Ovary (tissue), 9 donors: ENCODE results near the gene NVL. TPM values are rescaled to one million over a fixed set of nuclear protein-coding genes. Genes with fewer than 3 reads are reported as not detected.

ENCODE experiments used
- DNase-seq, 5 donors: peaks; one replicate each; pipeline ENCODE4 v3.0.0-alpha.2; 2019 to 2020
- H3K27ac ChIP-seq, 2 donors: fragments of 200-600 bp; one replicate each; pipeline versions ENCODE4 v1.5.1 to v1.8.0; 2019 to 2022
- H3K27me3 ChIP-seq: fragments of 200-600 bp; one replicate; pipeline ENCODE4 v1.8.0; 2022
- H3K36me3 ChIP-seq: fragments of 200-600 bp; sonication (generic); one replicate; pipeline ENCODE4 v1.5.1; 2019
- H3K4me1 ChIP-seq: one replicate; pipeline ENCODE4 v1.8.1; 2013; ENCODE audit warnings: mild to moderate bottlenecking, moderate library complexity; ENCODE audit not compliant: insufficient read depth
- H3K4me3 ChIP-seq: fragments of 200-600 bp; sonication (generic); one replicate; pipeline ENCODE4 v1.5.1; 2017
- H3K9me3 ChIP-seq, 2 donors: fragments of 200-600 bp in 1 of 2; sonication (generic) in 1 of 2; one replicate each; pipeline versions ENCODE4 v1.5.1 to v1.8.1; 2013 to 2019; ENCODE audit warnings: mild to moderate bottlenecking in 1 of 2, moderate library complexity in 1 of 2
- CTCF ChIP-seq, 3 donors: fragments of 450-650 bp in 2 of 3; fragments of 200-600 bp in 1 of 3; IDR thresholded peaks; one replicate each; pipeline versions ENCODE4 v1.5.1 to v1.8.0; 2016 to 2022; ENCODE audit warnings: antibody characterized with exemption in 3 of 3, mild to moderate bottlenecking in 1 of 3
- EP300 ChIP-seq: sonication (generic); formaldehyde crosslinking; IDR thresholded peaks from one replicate; pipeline ENCODE4 v1.6.1; 2017; ENCODE audit warnings: antibody characterized with exemption
- POLR2A ChIP-seq: fragments of 450-650 bp; IDR thresholded peaks from one replicate; pipeline ENCODE4 v1.6.1; 2017; ENCODE audit warnings: antibody characterized with exemption, mild to moderate bottlenecking, moderate library complexity
- WGBS, 3 donors: extraction: QIAGEN DNeasy Blood & Tissue Kit in 1 of 3; methylation state at CpG; one replicate each; pipeline versions ENCODE4 v1.1.5 to v1.1.7; 2013 to 2017; 5-methylcytosine and 5-hydroxymethylcytosine counted together
- intact Hi-C, 4 donors: fragments of 100-400 bp; cut with DNase I; formaldehyde crosslinking; loops; one replicate each; pipeline versions ENCODE4 v1.11.0 to v1.15.1; 2022 to 2023
- polyA plus RNA-seq, 2 donors: library from polyadenylated mRNA; stranded (reverse); fragments of 200-250 nt in 1 of 2; fragments of 350-450 nt in 1 of 2; fragmentation: Illumina TruSeq in 1 of 2; extraction: RNeasy Lipid Tissue Mini Kit (QIAGEN cat#74804) in 1 of 2; gene quantifications; one replicate each; pipeline ENCODE4 v1.2.3, GENCODE V29; 2013 to 2014
- total RNA-seq, 7 donors: library from RNA; depleted of rRNA in 2 of 7; stranded (reverse); fragments of >200 nt in 2 of 7; fragmentation: NEBNext Ultra II Directional in 3 of 7; extraction: Animal tissue kit (Norgen Biotek cat#: 25700) in 3 of 7; gene quantifications; one replicate each; pipeline versions ENCODE4 v1.1.0 to v1.2.4, GENCODE V29; 2016 to 2023
- donor health status: DM: no; HTN: no; CAD: no; lungs with moderate emphysema.
- donor health status: DM: no; HTN: no; CAD: no.
- donor health status: Bipolar disorder and iron deficiency.
- donor health status: DM: yes; HTN: yes; CAD: no.
- donor health status: DM: no; HTN: no; CAD: no.
- donor health status: DM: yes; HTN: yes; CAD: no.

Gene NVL
- total and polyA plus RNA-seq, 9 donors: 15.4 to 31.9 (median 23.4) TPM

DNA sequence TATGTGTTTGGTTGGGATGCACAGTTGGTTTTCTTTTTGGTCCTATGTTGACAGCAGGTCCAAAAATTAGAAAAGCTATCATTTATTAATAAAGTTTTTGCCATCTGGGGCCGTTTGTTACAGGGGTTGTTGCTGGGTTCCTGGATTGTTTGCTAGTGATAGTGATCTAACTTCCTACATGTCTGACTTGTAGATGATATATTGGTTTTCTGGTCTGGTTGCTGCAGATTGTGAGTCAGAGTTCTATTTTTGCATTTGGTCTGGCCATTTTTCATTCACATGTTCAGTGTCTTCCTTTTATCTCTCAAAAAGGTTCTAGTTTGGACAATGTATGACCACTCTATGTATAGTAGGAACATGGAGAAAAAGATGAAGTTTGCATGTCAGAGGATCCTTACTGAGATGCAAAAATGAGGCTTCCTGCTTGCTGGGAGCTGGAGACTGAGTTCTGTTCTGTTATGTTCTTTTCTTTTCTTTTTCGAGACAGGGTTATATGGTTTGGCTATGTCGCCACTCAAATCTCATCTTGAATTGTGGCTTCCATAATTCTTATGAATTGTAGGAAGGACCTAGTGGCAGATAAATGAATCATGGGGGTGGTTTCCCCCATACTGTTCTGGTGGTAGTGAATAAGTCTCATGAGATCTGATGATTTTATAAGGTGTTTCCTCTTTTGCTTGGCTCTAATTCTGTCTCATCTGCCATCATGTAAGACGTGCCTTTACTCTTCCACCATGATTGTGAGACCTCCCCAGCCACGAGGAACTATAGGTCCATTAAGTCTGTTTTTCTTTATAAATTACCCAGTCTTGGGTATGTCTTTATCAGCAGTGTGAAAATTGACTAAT, 4.2 kb upstream of the NVL start:
- WGBS, 3 donors: 48 to 66% (median 54%) methylated on average over 5 of the region's 5 CpGs
- Histone ChIP-seq H3K36me3 (no peaks in the 10 kb centered on the region), H3K9me3 (no peaks in the 10 kb centered on the region), H3K27ac (no peak overlapping the region), H3K4me1 (peaks cover 3% of the 10 kb centered on the region), H3K4me3 (no peak overlapping the region), H3K27me3 (no peaks in the 10 kb centered on the region)
- no peak for TF ChIP-seq POLR2A
- no peak for TF ChIP-seq CTCF (IDR thresholded peaks at IDR 0.05)
- no peak for TF ChIP-seq EP300
- DNase-seq: no peak
- intact Hi-C loops: loop anchor here in 2 of 4 donors (10.0 kb wide), 2 partner anchors 121 to 219 kb away; partner anchors contain the start of gene FBXO28 (in 1 of the 2)

GRCh38 chr1:224333309-224333926, 3.4 kb upstream of the NVL start:
- TF ChIP-seq EP300 (no peak), POLR2A (no peak), CTCF (IDR thresholded peaks at IDR 0.05) (peak; percentile 23 to 63 (median 46))
- Histone ChIP-seq H3K36me3 (no peaks in the 10 kb centered on the region), H3K27ac (no peak overlapping the region), H3K4me1 (peaks cover 5% of the 10 kb centered on the region), H3K27me3 (no peaks in the 10 kb centered on the region), H3K9me3 (no peaks in the 10 kb centered on the region), H3K4me3 (no peak overlapping the region)
- no peak for DNase-seq
- intact Hi-C loops: loop anchor here in 2 of 4 donors (10.0 kb wide), 2 partner anchors 121 to 219 kb away; partner anchors contain the start of gene FBXO28 (in 1 of the 2)
- 7 to 20% (median 8%) methylated on average over 3 of the region's 3 CpGs for WGBS, 3 donors

- peaks cover 5% of the 10 kb centered on the region for H3K4me1 ChIP-seq
- H3K27me3 ChIP-seq: no peaks in the 10 kb centered on the region
- H3K36me3 ChIP-seq: no peaks in the 10 kb centered on the region
- TF ChIP-seq POLR2A (no peak), CTCF (IDR thresholded peaks at IDR 0.05) (no peak), EP300 (no peak)
- intact Hi-C loops: loop anchor here in 3 of 4 donors (2.0 to 10.0 kb wide), 3 partner anchors 123 to 217 kb away; partner anchors contain the start of gene FBXO28 (in 2 of the 3)
- no peak overlapping the region for H3K27ac ChIP-seq
- H3K4me3 ChIP-seq: no peak overlapping the region
- DNase-seq: no peak
- H3K9me3 ChIP-seq: no peaks in the 10 kb centered on the region
- WGBS, 3 donors: 94 to 97% (median 96%) methylated on average over 2 of the region's 2 CpGs
Measured at GRCh38 chr1:224331824-224332223, 1.9 kb upstream of the NVL start.

GRCh38 chr1:224331326-224331725, 1.4 kb upstream of the NVL start:
- H3K4me3 ChIP-seq: no peak overlapping the region
- intact Hi-C loops: loop anchor here in 3 of 4 donors (2.0 to 10.0 kb wide), 3 partner anchors 123 to 217 kb away; partner anchors contain the start of gene FBXO28 (in 2 of the 3)
- H3K9me3 ChIP-seq: no peaks in the 10 kb centered on the region
- H3K36me3 ChIP-seq: no peaks in the 10 kb centered on the region
- no peaks in the 10 kb centered on the region for H3K27me3 ChIP-seq
- TF ChIP-seq EP300: no peak
- no peak for TF ChIP-seq CTCF (IDR thresholded peaks at IDR 0.05)
- TF ChIP-seq POLR2A: no peak
- H3K27ac ChIP-seq: no peak overlapping the region
- no peak for DNase-seq
- H3K4me1 ChIP-seq: peaks cover 5% of the 10 kb centered on the region
- WGBS, 3 donors: 90 to 100% (median 96%) methylated on average over 2 of the region's 2 CpGs
